Testis (tissue), 3 donors: ENCODE measurements around the gene VRK2. TPM values are rescaled to one million over a fixed set of nuclear protein-coding genes. Genes with fewer than 3 reads are reported as not detected.

Experiments used
- DNase-seq: peaks from one replicate; pipeline ENCODE4 v3.0.0-alpha.2; 2019
- H3K27ac ChIP-seq, 2 donors: fragments of 200-600 bp; sonication (generic); one replicate each; pipeline ENCODE4 v1.5.1; 2019
- H3K27me3 ChIP-seq: fragments of 200-600 bp; sonication (generic); one replicate; pipeline ENCODE4 v1.5.1; 2019
- H3K36me3 ChIP-seq: fragments of 200-600 bp; sonication (generic); one replicate; pipeline ENCODE4 v1.5.1; 2017; ENCODE audit warnings: low read depth; ENCODE audit errors: missing control alignments
- H3K4me1 ChIP-seq: fragments of 200-600 bp; sonication (generic); one replicate; pipeline ENCODE4 v1.5.1; 2019
- H3K4me3 ChIP-seq, 2 donors: fragments of 200-600 bp; sonication (generic); one replicate each; pipeline ENCODE4 v1.5.1; 2017 to 2019
- H3K9me3 ChIP-seq: fragments of 200-600 bp; sonication (generic); one replicate; pipeline ENCODE4 v1.5.1; 2017
- POLR2A ChIP-seq: fragments of 450-650 bp; IDR thresholded peaks from one replicate; pipeline ENCODE4 v1.6.1; 2017; ENCODE audit warnings: antibody characterized with exemption, mild to moderate bottlenecking, moderate library complexity
- WGBS, 2 donors: methylation state at CpG; one replicate each; pipeline ENCODE4 v1.1.5; 2018; 5-methylcytosine and 5-hydroxymethylcytosine counted together
- intact Hi-C: fragments of 100-400 bp; cut with DNase I; formaldehyde crosslinking; loops from one replicate; pipeline ENCODE4 v1.15.1; 2023; ENCODE audit warnings: low total_unique reads
- polyA plus RNA-seq: library from polyadenylated mRNA; stranded (reverse); fragments of 350-450 nt; fragmentation: Illumina TruSeq; extraction: RNeasy Lipid Tissue Mini Kit (QIAGEN cat#74804); gene quantifications from one replicate; pipeline ENCODE4 v1.2.3, GENCODE V29; 2014; ENCODE audit warnings: low read depth, low replicate concordance; ENCODE audit not compliant: insufficient read depth
- total RNA-seq, 2 donors: library from RNA; depleted of rRNA; stranded (reverse); fragments of >200 nt; gene quantifications; one replicate each; pipeline ENCODE4 v1.2.3, GENCODE V29; 2016
- TF ChIP-seq, protein P1 (sequence below), 3 experiments: fragments of 450-650 bp in 2 of 3; fragments of 200-600 bp in 1 of 3; sonication (generic) in 1 of 3; IDR thresholded peaks; one replicate each; pipeline ENCODE4 v1.5.1; 2016 to 2019; ENCODE audit warnings: antibody characterized with exemption in 3 of 3, mild to moderate bottlenecking in 2 of 3, moderate library complexity in 1 of 3

Gene VRK2
- total and polyA plus RNA-seq, 3 donors from 2014 or later = 16.6 to 18.5 (median 16.7) TPM

DNA sequence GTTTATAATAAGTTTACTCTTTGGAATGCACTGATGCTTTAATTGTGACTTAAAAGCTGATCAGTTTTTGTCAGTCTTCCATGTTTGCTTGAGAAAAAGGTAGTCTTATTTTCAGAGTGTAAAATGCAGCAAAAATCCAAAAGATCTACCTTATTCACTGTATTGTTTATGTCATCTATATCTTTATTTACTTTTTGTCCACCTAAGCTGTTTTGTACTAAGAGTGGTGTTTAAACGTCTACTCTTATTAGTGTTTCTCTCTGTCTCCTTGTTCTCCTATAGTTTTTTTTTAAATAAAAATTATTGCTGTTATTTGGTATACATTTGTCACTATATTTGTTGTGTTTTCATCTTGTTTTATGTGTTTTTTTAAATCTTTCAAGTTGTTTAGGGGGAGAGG lies 50.4 kb downstream of the VRK2 start:
- WGBS, 2 donors = 92 to 100% methylated on average over 1 of the region's 1 CpG
- intact Hi-C loops = no loop called here
- no peak for TF ChIP-seq POLR2A
- TF ChIP-seq, protein P1, sequence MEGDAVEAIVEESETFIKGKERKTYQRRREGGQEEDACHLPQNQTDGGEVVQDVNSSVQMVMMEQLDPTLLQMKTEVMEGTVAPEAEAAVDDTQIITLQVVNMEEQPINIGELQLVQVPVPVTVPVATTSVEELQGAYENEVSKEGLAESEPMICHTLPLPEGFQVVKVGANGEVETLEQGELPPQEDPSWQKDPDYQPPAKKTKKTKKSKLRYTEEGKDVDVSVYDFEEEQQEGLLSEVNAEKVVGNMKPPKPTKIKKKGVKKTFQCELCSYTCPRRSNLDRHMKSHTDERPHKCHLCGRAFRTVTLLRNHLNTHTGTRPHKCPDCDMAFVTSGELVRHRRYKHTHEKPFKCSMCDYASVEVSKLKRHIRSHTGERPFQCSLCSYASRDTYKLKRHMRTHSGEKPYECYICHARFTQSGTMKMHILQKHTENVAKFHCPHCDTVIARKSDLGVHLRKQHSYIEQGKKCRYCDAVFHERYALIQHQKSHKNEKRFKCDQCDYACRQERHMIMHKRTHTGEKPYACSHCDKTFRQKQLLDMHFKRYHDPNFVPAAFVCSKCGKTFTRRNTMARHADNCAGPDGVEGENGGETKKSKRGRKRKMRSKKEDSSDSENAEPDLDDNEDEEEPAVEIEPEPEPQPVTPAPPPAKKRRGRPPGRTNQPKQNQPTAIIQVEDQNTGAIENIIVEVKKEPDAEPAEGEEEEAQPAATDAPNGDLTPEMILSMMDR (IDR thresholded peaks at IDR 0.05) = no peak

DNA sequence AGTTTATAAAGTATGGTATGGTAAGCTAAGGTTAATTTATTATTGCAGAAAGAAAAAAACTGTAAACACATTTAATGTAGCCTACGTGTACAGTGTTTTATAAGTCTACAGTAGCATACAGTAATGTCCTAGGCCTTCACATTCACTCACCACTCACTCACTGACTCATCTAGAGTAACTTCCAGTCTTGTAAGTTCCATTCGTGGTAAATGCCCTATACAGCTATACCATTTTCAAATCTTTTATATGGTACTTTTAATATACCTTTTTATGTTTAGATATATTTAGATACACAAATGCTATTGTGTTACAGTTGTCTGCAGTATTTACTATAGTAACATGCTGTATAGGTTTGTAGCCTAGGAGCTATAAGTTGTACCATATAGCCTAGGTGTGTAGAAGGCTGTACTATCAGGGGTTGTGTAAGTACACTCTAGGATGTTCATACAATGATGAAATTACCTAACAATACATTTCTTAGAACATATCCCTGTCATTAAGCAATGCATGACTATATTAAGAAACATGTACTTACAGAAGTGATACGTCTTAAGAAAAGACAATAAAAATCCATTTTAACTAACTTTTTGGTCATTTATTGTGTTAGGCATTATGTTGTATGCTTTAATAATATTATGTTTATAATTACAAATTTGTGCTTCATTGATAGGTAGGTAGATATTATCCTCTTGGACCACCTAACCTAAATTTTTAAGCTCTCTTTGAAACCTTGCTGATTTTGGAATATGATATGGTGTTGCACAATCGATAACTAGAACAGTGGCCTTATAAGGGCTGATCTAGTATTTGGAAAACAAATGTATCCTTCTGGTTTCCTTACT lies 51.9 kb downstream of the VRK2 start:
- TF ChIP-seq POLR2A = no peak
- TF ChIP-seq, protein P1 (IDR thresholded peaks at IDR 0.05) = no peak
- H3K27me3 ChIP-seq = no peaks in the 10 kb centered on the region
- no peaks in the 10 kb centered on the region for H3K9me3 ChIP-seq
- WGBS, 2 donors = 89 to 92% methylated on average over 4 of the region's 4 CpGs
- no peak overlapping the region for H3K27ac ChIP-seq
- no peaks in the 10 kb centered on the region for H3K36me3 ChIP-seq
- no peak overlapping the region for H3K4me3 ChIP-seq
- DNase-seq = no peak
- no peaks in the 10 kb centered on the region for H3K4me1 ChIP-seq
- intact Hi-C loops = no loop called here

More for the DNA sequence above, 50.4 kb downstream of the VRK2 start:
- Histone ChIP-seq H3K4me1 (no peaks in the 10 kb centered on the region), H3K27me3 (no peaks in the 10 kb centered on the region), H3K36me3 (no peaks in the 10 kb centered on the region), H3K9me3 (no peaks in the 10 kb centered on the region), H3K27ac (no peak overlapping the region), H3K4me3 (no peak overlapping the region)
- no peak for DNase-seq

DNA sequence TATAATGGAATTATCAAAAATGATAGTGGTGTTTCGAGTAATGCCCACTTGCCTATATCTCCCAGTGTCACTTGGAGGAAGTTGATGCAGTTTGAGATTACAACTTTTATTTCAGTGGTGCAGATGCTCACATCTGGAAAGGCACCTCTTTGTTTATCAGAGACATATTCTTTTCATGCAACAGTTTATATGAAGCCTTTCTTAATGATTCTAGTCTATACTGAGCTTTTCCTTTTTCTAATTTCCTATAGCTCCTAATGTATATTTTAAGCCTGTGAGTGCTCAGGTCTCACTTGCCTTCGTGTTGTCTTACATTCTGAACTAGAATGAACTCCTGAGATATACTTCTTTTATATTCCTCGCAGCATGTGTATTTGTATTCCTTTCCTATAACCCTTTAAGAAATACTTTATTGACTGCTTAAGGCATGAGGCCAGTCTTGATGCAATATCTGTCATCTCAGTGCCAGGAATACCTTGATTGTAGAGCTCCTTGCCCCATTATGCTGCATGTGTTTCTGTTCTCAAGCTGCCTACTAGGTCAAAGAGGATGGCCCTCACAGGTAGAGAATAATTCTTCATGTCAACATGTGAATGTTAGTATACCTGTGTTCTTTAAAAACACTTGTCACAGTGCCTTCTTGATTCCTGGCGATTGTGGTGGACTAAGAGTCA lies 52.6 kb downstream of the VRK2 start:
- no peak for DNase-seq
- Histone ChIP-seq H3K27ac (no peak overlapping the region), H3K9me3 (no peaks in the 10 kb centered on the region), H3K4me1 (no peaks in the 10 kb centered on the region), H3K27me3 (no peaks in the 10 kb centered on the region), H3K4me3 (no peak overlapping the region), H3K36me3 (no peaks in the 10 kb centered on the region)
- intact Hi-C loops = no loop called here
- TF ChIP-seq, protein P1 (IDR thresholded peaks at IDR 0.05) = no peak
- TF ChIP-seq POLR2A = no peak
- WGBS, 2 donors = 94% methylated on average over 4 of the region's 4 CpGs

DNA sequence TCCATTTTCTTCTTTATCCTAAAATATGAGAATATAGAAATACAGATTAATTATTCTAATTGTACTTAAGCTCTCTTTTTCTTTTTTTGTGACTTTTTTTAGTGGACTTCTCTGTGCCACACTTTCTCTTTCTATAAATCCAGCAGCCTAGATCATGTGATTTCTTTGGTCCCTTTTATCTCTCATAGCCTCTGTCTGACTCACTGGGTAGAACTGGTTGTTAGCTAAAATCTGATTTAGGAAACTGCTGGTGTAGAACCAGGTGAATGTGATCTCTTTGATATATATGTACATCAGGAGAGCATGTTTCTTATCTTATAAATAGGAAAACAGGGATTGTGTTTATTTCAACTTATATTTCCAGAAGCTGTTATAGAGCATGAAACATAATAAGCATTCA lies 54.9 kb downstream of the VRK2 start:
- H3K27ac ChIP-seq = no peak overlapping the region
- TF ChIP-seq POLR2A = no peak
- TF ChIP-seq, protein P1 (IDR thresholded peaks at IDR 0.05) = no peak
- no peaks in the 10 kb centered on the region for H3K27me3 ChIP-seq
- intact Hi-C loops = no loop called here
- H3K36me3 ChIP-seq = no peaks in the 10 kb centered on the region
- H3K4me3 ChIP-seq = no peak overlapping the region
- H3K4me1 ChIP-seq = no peaks in the 10 kb centered on the region
- no peaks in the 10 kb centered on the region for H3K9me3 ChIP-seq
- DNase-seq = no peak
